RKO (cell line): ENCODE results near the gene LARGE1.

Experiments used
- DNase-seq: peaks from one replicate; pipeline ENCODE4 v3.0.0-alpha.2; 2016; ENCODE audit warnings: low spot score

The LARGE1 gene

DNA sequence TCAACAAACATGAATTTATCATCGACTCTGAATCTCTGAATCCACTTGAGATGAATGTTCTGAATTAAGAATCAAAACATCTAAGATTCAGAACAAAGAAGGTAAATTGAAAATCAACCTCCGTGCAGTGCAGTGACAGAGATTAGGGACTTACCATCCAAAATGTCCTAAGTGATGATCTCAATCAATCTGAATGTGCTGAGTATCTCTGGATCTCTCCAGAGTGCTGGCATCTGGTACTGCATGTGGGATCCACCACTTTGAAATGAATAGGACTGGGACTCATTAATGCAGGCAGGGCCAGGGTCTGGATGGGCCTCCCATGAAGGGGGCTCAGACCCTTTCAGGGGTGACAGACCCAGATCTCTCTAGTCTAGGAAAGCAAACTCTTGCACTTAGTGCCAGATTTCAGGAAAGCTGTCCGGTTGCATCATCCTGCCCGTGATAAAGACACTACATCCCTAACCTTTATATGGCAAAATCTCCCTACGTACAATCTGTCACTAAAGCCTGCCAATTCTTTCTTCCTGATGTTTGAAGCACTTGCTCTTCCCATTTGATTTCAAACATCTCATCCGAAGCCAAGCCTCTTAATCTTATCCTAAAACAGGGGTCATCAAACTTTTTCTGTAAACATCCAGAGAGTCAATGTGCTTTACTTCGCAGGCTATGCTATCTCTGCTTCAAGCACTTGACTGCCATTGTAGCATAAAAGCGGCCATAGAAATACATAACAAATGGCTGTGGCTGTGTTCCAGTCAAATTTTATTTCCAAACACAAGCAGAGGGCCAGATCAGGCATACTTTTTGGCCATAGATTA, 263.3 kb downstream of the LARGE1 start:
- DNase-seq: no peak

GRCh38 chr22:33654173-33654895, 265.9 kb downstream of the LARGE1 start:
- no peak for DNase-seq

DNA sequence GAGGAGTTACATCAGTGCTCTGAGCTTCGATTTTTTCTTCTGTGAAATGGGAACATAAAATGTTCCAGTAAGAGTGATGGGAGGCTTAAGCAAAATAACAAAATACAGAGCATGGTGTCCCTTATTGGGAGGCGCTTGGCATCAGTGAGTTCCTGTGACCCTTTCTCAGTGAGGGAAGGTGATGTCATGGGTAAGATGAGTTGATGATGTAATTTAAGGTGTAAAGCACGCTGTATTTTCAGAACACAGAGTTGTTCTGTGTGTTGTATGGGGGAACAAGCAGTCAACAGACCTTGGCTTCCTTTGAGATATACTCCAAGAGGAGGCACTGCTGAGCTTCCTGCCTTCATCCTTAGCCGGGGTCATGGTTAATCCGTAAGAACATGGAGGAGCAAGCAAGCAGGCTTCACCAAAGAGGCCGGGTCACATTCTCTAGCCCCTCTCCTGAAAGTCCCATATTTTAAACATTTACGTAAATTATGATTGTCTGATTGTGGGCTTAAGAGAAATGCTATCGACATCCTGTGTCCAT, 266.7 kb downstream of the LARGE1 start:
- no peak for DNase-seq

DNA sequence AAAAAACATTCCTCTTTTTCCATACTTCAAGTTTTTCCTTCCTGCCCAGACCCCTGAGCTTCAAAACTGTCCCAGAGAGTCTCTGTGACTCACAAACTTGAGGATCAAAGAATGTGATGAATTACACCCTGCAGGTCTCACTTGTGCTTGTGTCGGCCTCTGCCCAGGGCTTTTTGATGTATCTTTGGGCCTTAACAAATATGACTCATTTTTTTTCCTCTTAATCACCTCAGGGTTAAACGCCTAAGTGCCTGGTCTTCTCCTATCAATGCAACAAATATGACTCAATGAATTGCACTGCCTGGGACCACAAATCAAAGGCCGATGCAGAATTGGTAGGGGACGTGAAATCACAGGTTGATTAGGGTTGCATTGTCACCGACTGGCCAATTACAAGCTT, 267.7 kb downstream of the LARGE1 start:
- DNase-seq: peak; percentile 36

- no peak for DNase-seq
Observed at GRCh38 chr22:33650244-33650643, 270.0 kb downstream of the LARGE1 start.

DNA sequence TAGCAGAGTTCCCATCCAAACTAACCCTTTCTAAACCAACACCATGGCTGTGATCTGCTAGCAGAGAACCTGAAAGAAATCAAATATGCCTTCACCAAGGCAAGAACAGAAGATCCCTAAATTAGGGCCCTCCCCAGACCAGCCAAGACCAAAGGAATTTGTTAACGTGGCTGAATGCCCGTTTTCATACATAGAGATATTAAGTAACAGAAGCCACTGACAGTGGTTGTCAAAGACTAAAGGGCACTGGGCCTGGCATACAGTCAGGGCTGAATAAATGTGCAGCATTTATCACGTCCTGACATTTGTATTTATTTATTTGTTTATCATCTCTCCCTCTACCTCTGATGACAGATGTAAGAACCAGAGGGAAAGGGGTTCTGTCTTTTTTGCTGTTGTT, 271.8 kb downstream of the LARGE1 start:
- DNase-seq: no peak

GRCh38 chr22:33640900-33641299, 279.4 kb downstream of the LARGE1 start:
- DNase-seq: no peak

DNA sequence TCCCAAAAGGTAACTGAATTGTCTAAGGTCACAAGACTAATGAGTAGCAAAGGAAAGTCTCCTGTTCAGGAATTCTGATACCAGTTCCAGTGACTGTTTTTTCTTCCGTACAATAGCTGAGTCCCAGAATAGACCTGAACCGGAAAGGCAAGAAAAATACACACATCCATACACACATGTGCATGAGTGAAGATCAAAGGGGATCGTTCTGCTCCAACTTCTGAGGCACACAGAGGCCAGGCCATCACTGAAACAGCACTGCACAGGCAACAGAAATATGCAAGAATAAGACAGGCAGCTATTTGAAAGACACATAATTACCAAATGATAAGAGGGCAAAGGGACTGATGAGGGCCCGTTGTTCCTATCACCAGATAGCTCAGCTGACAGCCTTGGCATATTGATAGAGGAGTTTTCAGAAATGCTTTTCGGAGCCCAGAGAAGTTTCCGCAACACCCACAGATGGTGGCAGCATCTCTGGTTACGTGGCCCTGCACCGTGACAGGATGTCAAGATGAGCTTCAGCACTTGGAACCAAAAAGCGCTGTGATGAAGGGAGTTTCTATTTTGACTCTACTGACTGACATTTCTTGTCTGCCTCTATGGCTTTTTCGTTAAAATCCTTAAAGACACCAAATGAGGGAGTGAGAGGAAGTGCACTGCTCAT, 280.6 kb downstream of the LARGE1 start:
- DNase-seq: no peak

DNA sequence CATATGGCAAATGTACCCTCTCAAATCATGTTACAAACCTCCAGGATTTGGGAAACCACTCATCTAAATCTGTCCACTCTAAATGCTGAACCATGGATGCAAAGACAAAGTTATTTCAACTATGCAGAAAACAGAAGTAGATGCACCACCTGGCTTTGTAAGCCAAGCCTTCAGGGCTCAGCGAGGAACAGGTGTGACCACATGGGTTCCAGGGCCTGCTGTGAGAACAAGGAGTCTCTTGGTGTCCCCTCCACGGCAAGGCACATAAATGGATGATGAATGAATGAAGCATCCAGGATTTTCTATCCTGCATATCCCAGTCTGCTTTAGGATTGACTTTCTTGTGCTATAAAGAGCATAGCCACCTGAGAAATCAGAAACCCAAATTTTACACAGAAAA, 284.5 kb downstream of the LARGE1 start:
- no peak for DNase-seq

- DNase-seq: no peak
Observed at GRCh38 chr22:33631777-33632176, 288.5 kb downstream of the LARGE1 start.

DNA sequence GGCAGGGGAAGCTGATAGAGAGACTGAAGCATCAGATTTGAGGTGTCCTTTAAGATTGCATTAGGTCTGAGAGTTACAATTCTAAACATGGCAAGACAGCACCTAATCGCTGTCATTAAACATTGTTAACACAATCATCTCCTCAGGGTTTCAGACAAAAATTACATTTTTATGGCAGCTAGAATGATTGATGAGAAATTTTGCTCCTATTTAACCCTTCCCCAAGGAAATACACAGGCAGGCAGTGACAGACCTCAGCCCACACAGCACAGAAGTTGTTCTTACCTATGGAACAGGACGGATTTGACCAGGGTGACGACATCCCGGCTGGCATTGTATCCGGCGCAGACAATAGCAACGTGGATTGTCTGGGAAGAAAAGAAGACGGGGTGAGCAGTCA, 294.3 kb downstream of the LARGE1 start:
- DNase-seq: no peak

GRCh38 chr22:33620085-33620484, 300.2 kb downstream of the LARGE1 start:
- no peak for DNase-seq

DNA sequence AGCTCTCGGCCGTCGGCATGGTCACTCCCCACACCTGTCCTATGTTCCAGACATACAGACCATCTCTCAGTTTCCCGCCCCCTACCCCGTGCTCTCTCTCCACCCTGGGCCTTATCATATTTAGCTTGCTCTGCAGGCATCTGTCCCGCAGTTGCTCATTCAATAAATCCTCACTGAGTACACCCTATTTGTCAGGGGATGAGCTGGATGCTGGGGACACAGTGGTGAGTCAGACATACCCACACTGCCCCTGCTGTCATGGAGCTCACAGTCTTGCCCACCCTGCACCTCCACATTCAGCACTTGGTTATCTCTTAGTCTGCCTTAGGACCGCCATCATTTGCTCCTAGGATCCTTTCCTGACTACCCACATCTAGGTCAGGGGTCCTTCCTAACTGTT, 313.8 kb downstream of the LARGE1 start:
- no peak for DNase-seq

DNA sequence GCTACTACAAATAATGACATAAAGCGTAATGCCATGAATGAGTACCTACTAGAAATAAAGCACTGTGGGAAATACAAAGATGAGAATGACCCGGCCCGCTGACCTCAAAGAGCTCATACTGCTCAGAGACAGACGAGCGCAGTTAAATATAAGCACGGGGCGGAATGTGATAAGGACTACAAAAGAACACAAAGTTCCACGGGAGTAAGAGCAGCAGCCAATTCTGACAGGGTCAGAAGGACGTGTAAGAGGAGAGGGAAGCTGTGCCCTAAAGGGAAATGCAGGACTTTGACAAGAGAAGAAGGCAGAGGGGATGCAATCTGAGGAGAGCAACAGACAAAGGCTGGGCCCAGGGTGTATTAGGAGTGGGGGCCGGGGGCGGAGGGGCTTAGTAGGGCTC, 314.6 kb downstream of the LARGE1 start:
- no peak for DNase-seq

DNA sequence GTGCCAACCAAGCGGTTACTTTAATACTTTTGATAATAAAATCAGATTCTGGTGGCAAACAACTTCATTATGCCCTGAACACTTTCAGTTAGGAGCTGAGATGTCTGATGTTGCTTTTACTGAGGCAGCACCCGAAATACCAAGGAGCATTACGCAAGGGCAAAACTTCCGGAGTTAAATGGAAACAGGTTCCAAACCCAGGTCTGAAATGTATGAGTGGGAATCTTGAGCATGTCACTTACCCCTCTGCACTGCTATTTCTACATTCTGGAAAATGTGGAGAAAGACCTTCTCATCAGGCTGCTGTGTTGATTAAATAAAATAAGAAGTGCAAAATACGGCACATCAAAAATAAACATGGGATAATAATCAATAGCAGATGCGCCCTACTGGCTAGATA, 315.1 kb downstream of the LARGE1 start:
- no peak for DNase-seq

GRCh38 chr22:33601062-33601461, 319.2 kb downstream of the LARGE1 start:
- no peak for DNase-seq

DNA sequence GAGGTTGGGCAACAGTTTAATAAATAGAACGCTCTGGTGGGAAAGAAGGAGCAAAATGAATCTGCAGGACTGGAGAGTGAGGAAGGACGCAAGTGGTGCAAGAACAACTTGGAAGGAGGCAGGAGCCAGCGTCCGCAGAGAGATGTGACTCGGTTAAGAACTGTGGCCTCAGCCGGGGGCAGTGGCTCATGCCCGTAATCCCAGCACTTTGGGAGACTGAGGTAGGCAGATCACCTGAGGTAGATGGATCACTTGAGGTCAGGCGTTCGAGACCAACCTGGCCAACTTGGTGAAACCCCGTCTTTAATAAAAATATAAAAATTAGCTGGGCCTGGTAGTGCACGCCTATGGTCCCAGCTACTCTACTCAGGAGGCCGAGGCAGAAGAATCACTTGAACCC, 319.7 kb downstream of the LARGE1 start:
- DNase-seq: no peak

DNA sequence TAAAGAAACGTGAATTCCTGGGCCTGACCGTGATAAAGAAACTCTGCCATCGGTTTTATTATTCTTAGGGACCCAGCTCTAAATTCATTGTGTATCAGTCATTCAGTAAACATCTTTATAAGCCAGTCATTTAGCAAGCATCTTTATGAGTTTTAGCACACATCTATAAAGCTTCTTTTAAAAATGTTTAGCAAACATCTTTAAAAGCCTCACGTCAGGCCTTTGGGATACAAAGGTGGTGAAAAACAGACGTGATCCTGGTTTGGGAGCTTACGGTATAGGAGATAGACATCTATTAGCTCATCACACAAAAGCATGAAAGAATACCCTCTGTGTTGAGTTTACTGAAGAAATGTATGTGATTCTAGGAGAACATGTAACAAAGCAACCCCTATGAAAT, 320.2 kb downstream of the LARGE1 start:
- no peak for DNase-seq

GRCh38 chr22:33599596-33599995, 320.7 kb downstream of the LARGE1 start:
- no peak for DNase-seq

DNA sequence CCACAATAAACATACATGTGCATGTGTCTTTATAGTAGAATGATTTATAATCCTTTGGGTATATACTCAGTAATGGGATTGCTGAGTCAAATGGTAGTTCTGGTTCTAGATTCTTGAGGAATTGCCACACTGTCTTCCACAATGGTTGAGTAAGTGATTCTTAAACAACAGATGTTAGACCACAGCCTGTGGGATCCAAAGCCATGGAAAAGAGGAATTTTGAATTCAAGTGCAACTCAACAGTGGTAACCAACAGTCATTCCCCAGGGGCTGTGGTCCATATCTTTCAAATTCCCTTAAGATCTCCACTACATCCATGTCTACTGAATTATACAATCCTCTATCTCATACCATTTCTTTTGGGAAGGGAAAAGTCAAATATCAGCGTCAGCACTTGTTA, 321.5 kb downstream of the LARGE1 start:
- DNase-seq: no peak

GRCh38 chr22:33597274-33597985, 322.8 kb downstream of the LARGE1 start:
- DNase-seq: no peak

DNA sequence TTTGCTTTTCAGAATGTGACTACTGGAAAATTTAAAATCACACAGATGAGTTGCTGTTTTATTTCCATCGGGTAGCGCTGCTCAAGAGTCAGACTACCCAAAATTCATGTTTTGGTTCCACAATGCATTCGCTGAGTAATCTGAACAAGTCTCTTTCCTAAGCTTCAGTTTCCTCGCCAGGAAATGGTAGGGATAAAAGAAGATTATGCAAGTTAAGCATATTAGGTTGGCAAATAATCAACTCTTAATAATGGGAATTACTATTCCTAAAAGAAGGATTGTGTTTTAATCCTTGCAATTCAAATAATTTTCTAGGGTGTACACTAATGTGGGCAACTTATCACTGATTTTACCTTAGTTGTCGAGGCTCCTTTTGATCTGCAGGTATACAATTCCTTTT, 326.5 kb downstream of the LARGE1 start:
- DNase-seq: no peak
